Activated CD4-positive, CD25-positive, alpha-beta regulatory T cell treated with anti-CD3 and anti-CD28 coated beads, Interleukin-2, amount 50 U/mL, for 24 hours (primary cell): Measurements from ENCODE around the gene URI1.
"Not testable (repeated sequence)": the region's sequence is repeated elsewhere in the genome, so short reads cannot be mapped to it uniquely, and the experiment has no call there.

Experiments used
- ATAC-seq, 2 donors: fragments of 150-1000 bp; cut with Tn5 transposase; one replicate each; pipeline ENCODE4 v1.10.0; 2021; ENCODE audit warnings: mild to moderate bottlenecking in 1 of 2, moderate library complexity in 1 of 2

The URI1 gene, protein sequence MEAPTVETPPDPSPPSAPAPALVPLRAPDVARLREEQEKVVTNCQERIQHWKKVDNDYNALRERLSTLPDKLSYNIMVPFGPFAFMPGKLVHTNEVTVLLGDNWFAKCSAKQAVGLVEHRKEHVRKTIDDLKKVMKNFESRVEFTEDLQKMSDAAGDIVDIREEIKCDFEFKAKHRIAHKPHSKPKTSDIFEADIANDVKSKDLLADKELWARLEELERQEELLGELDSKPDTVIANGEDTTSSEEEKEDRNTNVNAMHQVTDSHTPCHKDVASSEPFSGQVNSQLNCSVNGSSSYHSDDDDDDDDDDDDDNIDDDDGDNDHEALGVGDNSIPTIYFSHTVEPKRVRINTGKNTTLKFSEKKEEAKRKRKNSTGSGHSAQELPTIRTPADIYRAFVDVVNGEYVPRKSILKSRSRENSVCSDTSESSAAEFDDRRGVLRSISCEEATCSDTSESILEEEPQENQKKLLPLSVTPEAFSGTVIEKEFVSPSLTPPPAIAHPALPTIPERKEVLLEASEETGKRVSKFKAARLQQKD

DNA sequence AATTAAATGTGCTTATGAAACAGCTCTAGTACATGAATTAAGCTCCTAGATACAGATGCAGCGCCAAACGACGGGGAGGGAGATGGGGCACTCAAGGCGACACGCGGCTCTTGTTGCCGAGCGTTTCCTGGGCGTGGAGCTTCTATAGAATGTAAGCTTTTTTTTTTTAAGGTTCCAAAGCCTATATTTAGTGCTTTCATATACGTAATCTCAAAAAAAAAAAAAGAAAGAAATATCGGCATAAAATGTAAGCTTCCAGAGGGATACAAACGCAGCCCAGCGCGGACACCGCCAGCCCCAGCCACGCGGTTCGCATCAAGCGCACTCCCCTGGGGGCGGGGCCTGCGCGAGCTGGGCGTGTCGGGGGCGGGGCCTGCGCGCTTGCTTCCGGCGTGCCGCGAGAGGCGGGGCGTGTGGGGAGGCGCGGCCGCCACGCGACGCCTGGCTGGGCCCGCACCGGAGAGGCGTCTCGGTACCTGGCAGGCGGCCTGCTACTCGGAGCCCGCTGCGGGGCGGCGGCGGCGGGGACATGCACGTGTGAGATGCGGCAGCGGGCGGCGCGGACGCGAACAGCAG, at the start of gene URI1:
URI1 (plus strand) TSS at position 412 of the 576 bp plus-strand sequence. CDS start 309 bp downstream, outside the sequence.
- ATAC-seq = peak; percentile 83 to 87

DNA sequence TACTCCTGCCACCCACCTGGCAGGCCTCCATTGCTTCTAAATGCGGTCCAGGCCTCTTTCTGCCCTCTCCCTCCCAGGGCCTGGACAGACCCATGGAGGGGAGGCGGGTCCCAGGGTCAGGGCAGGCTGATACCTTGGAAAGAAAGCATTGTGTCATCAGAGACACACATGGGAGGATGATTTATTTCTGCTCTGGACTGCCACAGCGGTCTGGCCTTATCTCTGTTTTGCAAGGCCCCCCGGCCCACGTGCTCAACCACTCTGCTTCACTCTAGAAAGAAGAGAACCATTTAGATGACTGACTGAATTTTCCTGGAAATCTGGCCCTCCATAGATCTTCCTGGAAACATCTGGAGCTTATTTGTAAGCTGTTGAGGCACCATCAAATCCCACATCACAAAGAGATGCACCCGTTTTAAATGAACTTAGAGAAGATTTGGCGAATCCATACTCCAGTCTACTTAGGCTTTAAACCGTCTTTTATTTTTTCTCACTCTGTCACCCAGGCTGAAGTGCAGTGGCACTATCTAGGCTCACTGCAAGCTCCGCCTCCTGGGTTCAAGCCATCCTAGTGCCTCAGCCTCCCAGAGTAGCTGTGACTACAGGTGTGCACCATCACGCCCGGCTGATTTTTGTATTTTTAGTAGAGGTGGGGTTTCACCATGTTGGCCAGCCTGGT, 48.3 kb upstream of the URI1 start:
- ATAC-seq = no peak

DNA sequence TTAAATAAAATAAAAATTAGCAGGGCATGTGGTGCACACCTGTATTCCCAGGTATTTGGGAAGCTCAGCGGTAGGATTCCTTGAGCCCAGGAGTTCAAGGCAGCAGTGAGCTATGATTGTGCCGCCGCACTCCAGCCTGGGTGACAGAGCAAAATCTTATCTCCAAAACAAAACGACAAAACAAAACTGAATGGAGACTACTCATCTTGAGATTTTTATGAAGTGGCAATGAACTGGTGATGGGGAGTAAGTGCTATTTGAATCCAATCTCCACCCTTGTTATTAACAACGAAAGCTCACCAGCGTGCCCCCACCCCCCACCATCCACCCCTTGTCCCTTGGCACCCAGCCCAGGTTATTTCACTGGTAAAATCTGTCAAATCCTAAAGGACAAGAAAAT, 45.2 kb upstream of the URI1 start:
- no peak for ATAC-seq

DNA sequence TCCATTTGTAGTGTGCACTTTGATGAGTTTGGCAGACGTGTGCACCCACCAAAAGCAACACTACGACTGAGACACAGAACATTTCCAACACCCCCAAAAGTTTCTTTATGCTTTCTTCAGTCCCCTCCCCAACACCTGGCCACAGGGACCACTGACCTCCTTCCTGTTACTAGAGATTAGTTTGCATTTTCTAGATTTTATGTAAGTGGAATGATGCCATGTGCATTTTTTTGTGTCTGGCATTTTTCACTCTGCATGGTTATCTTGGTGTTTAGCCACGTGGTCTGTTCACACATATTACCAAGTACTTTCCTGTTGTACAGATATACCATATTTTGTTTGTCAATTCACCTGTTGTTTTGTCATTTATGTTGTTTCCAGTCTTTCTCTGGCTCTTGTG, 44.6 kb upstream of the URI1 start:
- ATAC-seq = no peak

GRCh38 chr19:29904017-29904416, 38.0 kb upstream of the URI1 start:
- ATAC-seq = no peak

- no peak for ATAC-seq
Observed at GRCh38 chr19:29908963-29909944, 32.8 kb upstream of the URI1 start.

- no peak for ATAC-seq
Observed at GRCh38 chr19:29914933-29915332, 27.1 kb upstream of the URI1 start.

- not testable (repeated sequence) for ATAC-seq
Observed at GRCh38 chr19:29915832-29916231, 26.2 kb upstream of the URI1 start.

DNA sequence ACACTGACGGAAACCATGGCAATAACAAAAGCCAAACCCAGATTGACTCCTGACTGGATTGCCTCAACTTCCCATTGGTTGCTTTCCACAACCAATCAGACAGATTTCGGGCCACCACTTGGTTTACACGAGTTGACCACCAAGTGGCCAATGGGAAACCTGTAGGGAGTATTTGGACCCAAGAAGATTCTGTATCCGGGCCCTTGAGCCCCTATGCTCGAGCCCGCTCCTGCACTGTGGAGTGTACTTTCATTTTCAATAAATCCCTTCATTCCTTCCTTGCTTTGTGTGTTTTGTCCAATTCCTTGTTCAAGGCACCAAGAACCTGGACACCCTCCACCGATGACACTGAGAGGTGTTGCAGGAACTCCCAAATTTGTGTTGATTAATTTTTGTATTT, 24.1 kb upstream of the URI1 start:
- ATAC-seq = no peak

GRCh38 chr19:29918891-29919290, 23.1 kb upstream of the URI1 start:
- no peak for ATAC-seq

- no peak for ATAC-seq
Observed at GRCh38 chr19:29922972-29923371, 19.1 kb upstream of the URI1 start.

DNA sequence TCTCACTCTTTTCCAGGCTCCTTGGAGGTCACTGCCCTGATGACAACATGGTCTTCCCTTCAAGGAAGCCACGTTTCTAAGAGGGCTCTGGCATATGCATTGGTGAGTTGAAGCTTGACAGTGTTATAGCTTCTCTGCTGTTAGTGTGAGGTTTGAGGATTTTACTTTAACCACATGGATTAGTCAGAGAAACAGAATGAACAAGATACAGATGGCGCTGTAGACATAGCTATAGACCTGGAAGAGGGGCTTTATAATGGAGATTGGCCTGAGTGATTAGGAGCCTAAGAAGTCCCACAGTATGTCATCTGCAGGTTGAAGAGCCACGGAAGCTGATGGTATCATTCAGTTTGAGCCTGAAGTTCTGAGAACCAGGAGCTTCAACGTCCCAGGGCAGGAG, 18.4 kb upstream of the URI1 start:
- ATAC-seq = no peak

- ATAC-seq = no peak
Observed at GRCh38 chr19:29926031-29926430, 16.0 kb upstream of the URI1 start.

GRCh38 chr19:29926801-29927200, 15.2 kb upstream of the URI1 start:
- no peak for ATAC-seq

DNA sequence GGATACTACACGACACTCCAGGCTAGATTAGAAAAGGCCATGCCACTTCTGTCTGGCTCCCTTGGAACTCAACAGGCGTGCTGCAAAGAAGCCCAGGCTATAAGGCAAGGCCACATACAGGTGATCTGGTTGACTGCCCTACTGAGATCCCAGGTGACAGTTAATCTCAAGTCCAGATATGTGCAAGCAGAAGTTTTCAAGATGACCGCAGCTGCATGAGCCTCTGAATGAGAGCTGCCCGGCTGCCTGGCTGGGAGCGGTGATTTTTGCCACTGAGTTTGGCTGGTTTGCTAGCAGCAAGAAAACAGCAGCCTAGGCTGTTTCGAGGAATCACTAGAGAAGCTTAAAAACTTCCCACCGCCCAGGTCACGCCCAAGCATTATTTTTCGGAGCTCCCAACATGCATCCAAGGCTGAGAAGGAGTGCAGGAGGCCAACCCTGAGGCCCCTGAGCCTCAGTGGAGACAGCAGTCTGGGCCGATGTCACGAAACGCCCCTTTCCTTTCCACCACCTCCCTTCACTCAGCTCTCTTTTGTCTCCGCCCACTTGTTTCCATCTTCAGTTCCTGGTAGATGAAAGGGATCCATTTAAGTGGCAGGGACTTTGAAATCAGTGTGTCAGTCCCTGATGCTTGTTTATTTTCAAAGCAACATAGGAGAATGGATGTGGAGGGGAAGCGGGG, 14.0 kb upstream of the URI1 start:
- no peak for ATAC-seq

GRCh38 chr19:29928831-29929230, 13.2 kb upstream of the URI1 start:
- ATAC-seq = no peak

- no peak for ATAC-seq
Observed at GRCh38 chr19:29934257-29934656, 7.8 kb upstream of the URI1 start.

DNA sequence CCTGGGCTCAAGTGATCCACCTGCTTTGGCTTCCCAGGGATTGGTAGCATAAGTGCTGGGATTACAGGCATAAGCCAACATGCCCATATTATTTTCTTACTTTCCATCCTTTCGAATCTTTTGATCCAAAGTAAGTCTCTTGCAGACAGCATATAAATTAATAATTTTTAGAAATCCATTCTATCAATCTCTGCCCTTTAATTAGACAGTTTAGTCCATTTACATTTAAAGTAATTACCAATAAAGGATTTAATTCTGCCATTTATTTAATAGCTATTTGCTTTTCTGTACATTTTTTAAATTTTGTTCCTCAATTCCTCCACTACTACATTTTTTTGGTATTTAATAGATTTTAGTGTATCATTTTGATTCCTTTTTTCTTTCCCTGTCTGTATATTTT, 7.3 kb upstream of the URI1 start:
- no peak for ATAC-seq

GRCh38 chr19:29936409-29936808, 5.6 kb upstream of the URI1 start:
- ATAC-seq = no peak

DNA sequence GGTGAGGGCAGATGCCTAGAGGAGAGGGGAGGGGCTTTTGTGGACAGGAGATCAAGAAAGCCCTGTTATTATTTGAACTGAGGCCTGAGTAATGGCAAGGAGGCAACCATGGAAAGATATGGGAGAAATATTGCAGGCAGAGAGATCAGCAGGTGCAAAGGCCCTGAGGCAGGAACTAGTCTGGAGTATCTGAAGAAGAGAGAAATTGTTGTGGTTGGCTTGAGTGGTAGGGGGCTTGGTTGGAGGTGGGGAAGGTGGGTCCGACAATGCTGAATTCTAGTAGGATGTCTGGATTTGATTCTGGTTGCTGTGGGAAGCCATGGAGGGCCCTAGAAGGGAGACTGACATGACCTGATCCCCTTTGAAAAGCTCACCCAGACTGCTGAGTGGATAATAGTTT, 2.4 kb upstream of the URI1 start:
- no peak for ATAC-seq

DNA sequence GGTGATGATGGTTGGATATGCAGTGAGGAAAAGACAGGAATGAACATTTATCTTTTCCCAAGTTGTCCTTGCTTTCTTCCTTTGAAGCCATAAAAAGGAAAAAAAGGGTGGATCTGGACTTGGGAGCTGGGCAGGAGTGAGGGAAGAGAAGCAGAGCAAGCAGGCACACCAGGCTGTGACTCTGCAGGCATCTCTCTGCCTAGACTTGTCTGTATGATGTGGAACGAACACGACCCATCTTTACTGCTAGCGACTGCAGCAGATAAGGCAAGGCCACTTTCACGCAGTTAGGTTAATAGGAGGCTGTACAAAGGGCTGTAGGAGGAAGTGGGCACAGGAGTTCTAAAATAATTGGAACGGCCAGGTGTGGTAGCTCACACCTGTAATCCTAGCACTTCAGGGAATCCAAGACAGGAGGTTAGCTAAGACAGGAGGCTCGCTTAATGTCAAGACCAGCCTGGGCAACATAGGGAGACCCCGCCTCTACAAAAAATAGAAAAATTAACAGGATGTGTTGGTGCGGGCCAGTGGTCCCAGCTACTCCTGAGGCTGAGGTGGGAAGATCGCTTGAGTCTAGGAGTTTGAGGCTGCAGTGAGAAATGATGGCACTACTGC, 961 bp upstream of the URI1 start:
- no peak for ATAC-seq
